HUES6 (cell line): ENCODE measurements around the gene PIEZO2.

Experiments used
- H3K27ac ChIP-seq: 2 replicates; pipeline ENCODE4 v1.7.0; 2013; ENCODE audit warnings: low read depth, mild to moderate bottlenecking, low read length, inconsistent platforms
- H3K27me3 ChIP-seq: 2 replicates; pipeline ENCODE4 v1.6.1; 2013; ENCODE audit warnings: low read length; ENCODE audit not compliant: control insufficient read depth, insufficient read depth
- H3K36me3 ChIP-seq: 2 replicates; pipeline ENCODE4 v1.6.1; 2013; ENCODE audit warnings: low read length; ENCODE audit not compliant: control insufficient read depth, insufficient read depth
- H3K4me1 ChIP-seq: 2 replicates; pipeline ENCODE4 v1.6.1; 2013; ENCODE audit warnings: low read length; ENCODE audit not compliant: control insufficient read depth, insufficient read depth
- H3K4me3 ChIP-seq: 2 replicates; pipeline ENCODE4 v1.5.1; 2013; ENCODE audit warnings: low read depth, low read length
- H3K9ac ChIP-seq: one replicate; pipeline ENCODE4 v1.6.1; 2013; ENCODE audit warnings: mild to moderate bottlenecking, low read length
- H3K9me3 ChIP-seq: 2 replicates; pipeline ENCODE4 v1.6.1; 2013; ENCODE audit warnings: low read depth, low read length; ENCODE audit not compliant: control insufficient read depth, insufficient read depth

PIEZO2 gene

GRCh38 chr18:11165138-11165537, 15.8 kb upstream of the PIEZO2 start:
- Histone ChIP-seq H3K27ac (no peak overlapping the region), H3K27me3 (peaks cover 59% of the 10 kb centered on the region), H3K4me3 (no peak overlapping the region), H3K4me1 (peaks cover 5% of the 10 kb centered on the region; the same call in 1 of the 2 replicates), H3K9ac (no peak overlapping the region), H3K36me3 (no peaks in the 10 kb centered on the region), H3K9me3 (no peaks in the 10 kb centered on the region)

DNA sequence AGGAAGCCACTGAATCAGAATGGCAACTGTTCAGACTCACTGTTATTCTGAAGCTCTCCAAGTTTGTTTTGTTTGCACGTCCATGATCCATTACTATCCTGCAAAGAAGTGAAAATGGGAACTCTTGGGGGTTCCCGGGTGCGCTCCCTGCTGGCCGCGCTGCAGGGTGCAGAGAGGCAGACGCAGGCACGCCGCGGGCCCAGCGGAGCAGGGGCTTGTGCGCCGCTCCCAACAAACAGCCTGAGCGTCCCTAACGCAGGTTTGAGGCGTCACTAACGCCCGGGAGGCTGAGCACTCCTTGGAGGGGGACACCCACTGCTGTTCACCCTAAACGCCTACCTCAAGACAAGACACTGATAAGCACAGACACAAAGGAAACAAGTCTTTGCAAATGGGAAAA, 14.3 kb upstream of the PIEZO2 start:
- H3K9ac ChIP-seq = no peak overlapping the region
- no peaks in the 10 kb centered on the region for H3K36me3 ChIP-seq
- no peaks in the 10 kb centered on the region for H3K9me3 ChIP-seq
- H3K27me3 ChIP-seq = peaks cover 65% of the 10 kb centered on the region
- H3K4me3 ChIP-seq = no peak overlapping the region
- H3K4me1 ChIP-seq = peaks cover 5% of the 10 kb centered on the region; the same call in 1 of the 2 replicates
- no peak overlapping the region for H3K27ac ChIP-seq

- Histone ChIP-seq H3K9ac (no peak overlapping the region), H3K36me3 (no peaks in the 10 kb centered on the region), H3K27ac (no peak overlapping the region), H3K9me3 (no peaks in the 10 kb centered on the region), H3K27me3 (peaks cover 63% of the 10 kb centered on the region), H3K4me3 (no peak overlapping the region), H3K4me1 (peaks cover 5% of the 10 kb centered on the region; the same call in 1 of the 2 replicates)
These were observed 13.5 kb upstream of the PIEZO2 start for GRCh38 chr18:11162889-11163288.

DNA sequence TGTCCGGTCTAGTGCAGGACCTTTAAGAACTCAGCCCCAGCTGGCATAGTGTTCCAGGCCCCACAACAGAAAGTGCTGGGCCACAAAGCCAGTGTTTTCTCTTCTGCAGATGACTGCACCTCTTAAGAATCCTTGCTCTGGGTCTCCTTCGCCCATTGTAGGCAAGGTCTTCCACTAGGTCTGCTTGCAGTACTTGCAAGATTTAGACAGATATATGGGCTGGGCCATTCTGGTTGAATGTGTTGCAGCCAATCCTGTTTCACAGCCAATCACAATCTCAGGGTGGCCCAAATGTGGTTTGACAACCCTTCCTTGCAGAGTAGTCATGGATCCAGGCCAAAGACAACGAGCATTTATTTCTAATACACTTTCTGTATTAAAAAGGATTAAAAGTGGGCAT, 13.1 kb upstream of the PIEZO2 start:
- Histone ChIP-seq H3K36me3 (no peaks in the 10 kb centered on the region), H3K27ac (no peak overlapping the region), H3K4me1 (peaks cover 5% of the 10 kb centered on the region; the same call in 1 of the 2 replicates), H3K27me3 (peaks cover 59% of the 10 kb centered on the region), H3K4me3 (no peak overlapping the region), H3K9me3 (no peaks in the 10 kb centered on the region), H3K9ac (no peak overlapping the region)

GRCh38 chr18:11160313-11160712, 10.9 kb upstream of the PIEZO2 start:
- peaks cover 46% of the 10 kb centered on the region for H3K27me3 ChIP-seq
- no peaks in the 10 kb centered on the region for H3K9me3 ChIP-seq
- no peak overlapping the region for H3K4me3 ChIP-seq
- no peak overlapping the region for H3K27ac ChIP-seq
- no peaks in the 10 kb centered on the region for H3K36me3 ChIP-seq
- peaks cover 5% of the 10 kb centered on the region; the same call in 1 of the 2 replicates for H3K4me1 ChIP-seq
- no peak overlapping the region for H3K9ac ChIP-seq

GRCh38 chr18:11159844-11160243, 10.5 kb upstream of the PIEZO2 start:
- H3K9ac ChIP-seq = no peak overlapping the region

GRCh38 chr18:11156978-11157377, 7.6 kb upstream of the PIEZO2 start:
- Histone ChIP-seq H3K4me1 (no peaks in the 10 kb centered on the region), H3K36me3 (no peaks in the 10 kb centered on the region), H3K27ac (no peak overlapping the region), H3K27me3 (peaks cover 16% of the 10 kb centered on the region), H3K4me3 (no peak overlapping the region), H3K9ac (no peak overlapping the region), H3K9me3 (no peaks in the 10 kb centered on the region)

More at GRCh38 chr18:11159844-11160243, 10.5 kb upstream of the PIEZO2 start:
- no peaks in the 10 kb centered on the region for H3K9me3 ChIP-seq
- peaks cover 5% of the 10 kb centered on the region; the same call in 1 of the 2 replicates for H3K4me1 ChIP-seq
- H3K36me3 ChIP-seq = no peaks in the 10 kb centered on the region
- H3K27me3 ChIP-seq = peaks cover 42% of the 10 kb centered on the region
- no peak overlapping the region for H3K4me3 ChIP-seq
- no peak overlapping the region for H3K27ac ChIP-seq

DNA sequence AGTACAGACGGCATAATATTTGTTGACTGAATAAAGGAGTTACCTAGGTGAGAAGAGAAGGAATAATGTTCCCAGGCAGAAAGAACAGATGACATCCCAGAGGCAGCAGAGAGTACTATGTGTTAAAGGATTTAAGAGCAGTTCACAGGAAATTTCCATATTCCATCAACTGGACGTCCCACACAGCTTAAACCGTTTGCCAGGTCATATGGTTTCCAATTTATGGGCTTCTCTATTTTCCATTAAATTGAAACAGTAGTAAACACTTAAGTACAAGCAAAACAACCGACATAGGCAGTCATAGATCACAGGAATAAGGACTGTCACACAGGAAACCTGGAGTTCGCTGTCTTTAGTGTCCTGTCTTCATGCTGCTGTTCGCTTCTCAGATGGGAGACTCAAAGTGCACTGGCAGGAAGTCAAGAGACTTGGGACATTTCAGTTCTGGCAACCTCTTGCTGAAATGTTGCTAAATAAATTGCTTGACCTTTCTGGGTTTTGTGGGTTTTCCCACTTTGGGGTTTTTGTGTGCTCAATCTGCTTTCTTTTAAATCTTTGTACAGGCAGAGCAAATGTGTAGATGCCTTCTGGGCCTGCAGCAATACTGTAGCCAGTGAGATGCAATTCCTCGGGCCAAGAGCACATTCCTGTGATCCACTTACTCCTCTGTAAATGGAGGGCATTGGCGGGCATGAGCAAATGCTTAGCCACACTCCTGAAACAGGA, 5.8 kb upstream of the PIEZO2 start:
- Histone ChIP-seq H3K4me1 (peaks cover 13% of the 10 kb centered on the region), H3K36me3 (no peaks in the 10 kb centered on the region), H3K27ac (no peak overlapping the region), H3K27me3 (peaks cover 19% of the 10 kb centered on the region), H3K9ac (no peak overlapping the region), H3K4me3 (no peak overlapping the region), H3K9me3 (no peaks in the 10 kb centered on the region)

- Histone ChIP-seq H3K4me1 (peaks cover 18% of the 10 kb centered on the region), H3K4me3 (no peak overlapping the region), H3K27ac (no peak overlapping the region), H3K9ac (no peak overlapping the region), H3K36me3 (no peaks in the 10 kb centered on the region), H3K9me3 (no peaks in the 10 kb centered on the region), H3K27me3 (peaks cover 21% of the 10 kb centered on the region)
These were observed 5.1 kb upstream of the PIEZO2 start for GRCh38 chr18:11154368-11154989.

GRCh38 chr18:11153097-11153496, 3.7 kb upstream of the PIEZO2 start:
- Histone ChIP-seq H3K9me3 (no peaks in the 10 kb centered on the region), H3K27ac (no peak overlapping the region), H3K27me3 (peaks cover 33% of the 10 kb centered on the region), H3K4me3 (no peak overlapping the region), H3K9ac (no peak overlapping the region), H3K36me3 (no peaks in the 10 kb centered on the region), H3K4me1 (peaks cover 18% of the 10 kb centered on the region)

DNA sequence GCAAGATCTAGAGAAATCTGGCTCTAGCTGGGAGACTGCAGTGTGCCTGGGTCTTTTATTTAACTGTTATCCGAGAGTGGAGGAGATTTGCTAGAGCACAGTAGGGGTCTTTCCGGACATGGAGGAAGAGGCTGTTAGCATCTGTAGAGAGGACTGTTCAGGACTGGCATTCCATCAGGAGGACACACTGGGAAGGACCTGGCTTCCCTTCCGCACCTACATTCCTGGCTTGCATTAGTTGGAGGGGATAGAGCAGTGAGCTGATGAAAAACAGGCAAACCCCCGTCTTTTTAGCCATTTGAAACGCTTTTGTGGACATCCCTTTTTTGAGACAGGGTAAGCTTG, 874 bp upstream of the PIEZO2 start:
- H3K4me1 ChIP-seq = peaks cover 41% of the 10 kb centered on the region
- no peak overlapping the region for H3K27ac ChIP-seq
- peak overlapping the region; percentile 40 for H3K9ac ChIP-seq
- peak overlapping the region; percentile 49 for H3K4me3 ChIP-seq
- H3K27me3 ChIP-seq = peaks cover 61% of the 10 kb centered on the region
- H3K36me3 ChIP-seq = no peaks in the 10 kb centered on the region
- no peaks in the 10 kb centered on the region for H3K9me3 ChIP-seq
